Transverse colon (tissue), 4 donors: Measurements from ENCODE around the gene GPR142.

Source experiments
- POLR2A ChIP-seq: fragments of 450-650 bp; IDR thresholded peaks from one replicate; pipeline ENCODE4 v1.6.1; 2016; ENCODE audit warnings: antibody characterized with exemption, mild to moderate bottlenecking, moderate library complexity
- POLR2AphosphoS5 ChIP-seq, 3 donors: sonication (generic); formaldehyde crosslinking; IDR thresholded peaks; one replicate each; pipeline ENCODE4 v1.6.1; 2016; ENCODE audit warnings: antibody characterized with exemption in 3 of 3
- TF ChIP-seq, protein P1 (sequence below), 5 experiments: fragments of 200-600 bp in 3 of 5; fragments of 450-650 bp in 2 of 5; sonication (generic) in 3 of 5; IDR thresholded peaks; 1 replicate in 2 of 5; 2 replicates in 3 of 5; pipeline ENCODE4 v1.5.1; 2016 to 2017; ENCODE audit warnings: antibody characterized with exemption in 5 of 5, inconsistent platforms in 3 of 5, mild to moderate bottlenecking in 2 of 5, moderate library complexity in 1 of 5

- TF ChIP-seq, protein P1, sequence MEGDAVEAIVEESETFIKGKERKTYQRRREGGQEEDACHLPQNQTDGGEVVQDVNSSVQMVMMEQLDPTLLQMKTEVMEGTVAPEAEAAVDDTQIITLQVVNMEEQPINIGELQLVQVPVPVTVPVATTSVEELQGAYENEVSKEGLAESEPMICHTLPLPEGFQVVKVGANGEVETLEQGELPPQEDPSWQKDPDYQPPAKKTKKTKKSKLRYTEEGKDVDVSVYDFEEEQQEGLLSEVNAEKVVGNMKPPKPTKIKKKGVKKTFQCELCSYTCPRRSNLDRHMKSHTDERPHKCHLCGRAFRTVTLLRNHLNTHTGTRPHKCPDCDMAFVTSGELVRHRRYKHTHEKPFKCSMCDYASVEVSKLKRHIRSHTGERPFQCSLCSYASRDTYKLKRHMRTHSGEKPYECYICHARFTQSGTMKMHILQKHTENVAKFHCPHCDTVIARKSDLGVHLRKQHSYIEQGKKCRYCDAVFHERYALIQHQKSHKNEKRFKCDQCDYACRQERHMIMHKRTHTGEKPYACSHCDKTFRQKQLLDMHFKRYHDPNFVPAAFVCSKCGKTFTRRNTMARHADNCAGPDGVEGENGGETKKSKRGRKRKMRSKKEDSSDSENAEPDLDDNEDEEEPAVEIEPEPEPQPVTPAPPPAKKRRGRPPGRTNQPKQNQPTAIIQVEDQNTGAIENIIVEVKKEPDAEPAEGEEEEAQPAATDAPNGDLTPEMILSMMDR (IDR thresholded peaks at IDR 0.05): peak; percentile 95 to 98 (median 97)
- peak in 1 of 3 donors; percentile 10 for TF ChIP-seq POLR2AphosphoS5 (IDR thresholded peaks at IDR 0.05)
- no peak for TF ChIP-seq POLR2A
These were observed 12.3 kb downstream of the GPR142 start for GRCh38 chr17:74379495-74380085.
